Astrocyte (in vitro differentiated cells and primary cell): Measurements from ENCODE around the gene PRKG1. TPM values are rescaled to one million over a fixed set of nuclear protein-coding genes. Genes with fewer than 3 reads are reported as not detected.

ENCODE experiments used
- DNase-seq: peaks from one replicate; pipeline ENCODE4 v3.0.0-alpha.2; 2010; ENCODE audit warnings: low read depth
- FAIRE-seq: peaks from 2 replicates; lab custom pipeline; 2011; peaks lifted over from hg19 to GRCh38; lab: Jason Lieb, UNC
- H2AFZ ChIP-seq: 2 replicates; pipeline ENCODE4 v1.6.0; 2012; ENCODE audit warnings: low read depth, low read length, inconsistent platforms
- H3K27ac ChIP-seq: 2 replicates; pipeline ENCODE4 v1.5.1; 2011; ENCODE audit warnings: low read depth, low read length, inconsistent platforms
- H3K27me3 ChIP-seq: 2 replicates; pipeline ENCODE4 v1.6.0; 2011; ENCODE audit warnings: low read length, inconsistent platforms; ENCODE audit not compliant: insufficient read depth
- H3K36me3 ChIP-seq: 2 replicates; pipeline ENCODE4 v1.5.1; 2011; ENCODE audit warnings: low read length, inconsistent platforms; ENCODE audit not compliant: insufficient read depth
- H3K4me1 ChIP-seq: 2 replicates; pipeline ENCODE4 v1.5.1; 2011; ENCODE audit warnings: low read length, inconsistent platforms; ENCODE audit not compliant: insufficient read depth
- H3K4me2 ChIP-seq: 2 replicates; pipeline ENCODE4 v1.6.0; 2012; ENCODE audit warnings: low read length, inconsistent platforms
- H3K4me3 ChIP-seq: 2 replicates; pipeline ENCODE4 v1.5.1; 2011; ENCODE audit warnings: low read depth, mild to moderate bottlenecking, low read length, inconsistent platforms; ENCODE audit not compliant: insufficient read depth
- H3K79me2 ChIP-seq: 2 replicates; pipeline ENCODE4 v1.6.0; 2012; ENCODE audit warnings: mild to moderate bottlenecking, low read length, inconsistent platforms; ENCODE audit not compliant: insufficient read depth
- H3K9ac ChIP-seq: 2 replicates; pipeline ENCODE4 v1.6.0; 2012; ENCODE audit warnings: mild to moderate bottlenecking, low read length, inconsistent platforms
- H3K9me3 ChIP-seq: 2 replicates; pipeline ENCODE4 v1.5.1; 2012; ENCODE audit warnings: low read depth, mild to moderate bottlenecking, low read length, inconsistent platforms; ENCODE audit not compliant: insufficient read depth
- H4K20me1 ChIP-seq: 2 replicates; pipeline ENCODE4 v1.6.0; 2012; ENCODE audit warnings: low read length, inconsistent platforms; ENCODE audit not compliant: insufficient read depth
- H3K27ac Mint-ChIP-seq: one replicate; pipeline ENCODE4 v1.8.0; 2021; ENCODE audit warnings: mild to moderate bottlenecking, mixed read lengths; ENCODE audit not compliant: unreplicated experiment
- H3K27me3 Mint-ChIP-seq: one replicate; pipeline ENCODE4 v1.8.0; 2021; ENCODE audit warnings: low read depth, mixed read lengths; ENCODE audit not compliant: unreplicated experiment
- H3K36me3 Mint-ChIP-seq: one replicate; pipeline ENCODE4 v1.8.0; 2021; ENCODE audit warnings: low read depth, mixed read lengths; ENCODE audit not compliant: unreplicated experiment
- H3K4me1 Mint-ChIP-seq: one replicate; pipeline ENCODE4 v1.8.0; 2021; ENCODE audit warnings: low read depth, mixed read lengths; ENCODE audit not compliant: unreplicated experiment
- H3K4me3 Mint-ChIP-seq: one replicate; pipeline ENCODE4 v1.8.0; 2021; ENCODE audit warnings: mild to moderate bottlenecking, moderate library complexity, mixed read lengths; ENCODE audit not compliant: unreplicated experiment
- H3K9me3 Mint-ChIP-seq: one replicate; pipeline ENCODE4 v1.8.0; 2021; ENCODE audit warnings: mild to moderate bottlenecking, mixed read lengths; ENCODE audit not compliant: unreplicated experiment
- CTCF ChIP-seq: IDR thresholded peaks from 2 replicates; pipeline ENCODE4 v1.5.1; 2011; ENCODE audit warnings: low read depth, mild to moderate bottlenecking, inconsistent platforms, low read length, moderate library complexity; ENCODE audit not compliant: insufficient read depth
- EZH2 ChIP-seq: IDR thresholded peaks from 2 replicates; pipeline ENCODE4 v1.6.1; 2012; ENCODE audit warnings: mild to moderate bottlenecking, low read length, inconsistent platforms; ENCODE audit not compliant: insufficient read depth
- total RNA-seq: library from RNA; stranded (reverse); gene quantifications from 2 replicates; pipeline ENCODE4 v1.2.1, GENCODE V29; 2021

PRKG1 gene
- total RNA-seq, 1 donor from 2014 or later, result 3.1 TPM

- Histone ChIP-seq H3K79me2 (no peaks in the 10 kb centered on the region), H3K9me3 (no peaks in the 10 kb centered on the region), H3K27me3 (no peaks in the 10 kb centered on the region), H3K9ac (no peak overlapping the region), H2AFZ (no peak overlapping the region), H3K4me1 (no peaks in the 10 kb centered on the region), H3K4me2 (no peak overlapping the region), H3K36me3 (no peaks in the 10 kb centered on the region), H3K4me3 (no peak overlapping the region), H4K20me1 (no peaks in the 10 kb centered on the region), H3K27ac (no peak overlapping the region)
- no peaks in the 10 kb centered on the region for H3K4me1 Mint-ChIP-seq
- H3K27me3 Mint-ChIP-seq, result no peaks in the 10 kb centered on the region
- no peak for TF ChIP-seq EZH2
- no peak for TF ChIP-seq CTCF
- H3K4me3 Mint-ChIP-seq, result no peak overlapping the region
- FAIRE-seq (no peak), DNase-seq (no peak)
- no peaks in the 10 kb centered on the region for H3K9me3 Mint-ChIP-seq
- no peaks in the 10 kb centered on the region for H3K36me3 Mint-ChIP-seq
- H3K27ac Mint-ChIP-seq, result no peak overlapping the region
These were observed 211.3 kb downstream of the PRKG1 start for GRCh38 chr10:51285601-51286000.

- Mint-ChIP-seq H3K36me3 (no peaks in the 10 kb centered on the region), H3K9me3 (no peaks in the 10 kb centered on the region)
These were observed 214.2 kb downstream of the PRKG1 start for GRCh38 chr10:51288511-51288910.

More at GRCh38 chr10:51288511-51288910, 214.2 kb downstream of the PRKG1 start:
- H3K27ac ChIP-seq, result no peak overlapping the region
- H3K4me2 ChIP-seq, result no peak overlapping the region
- no peak for TF ChIP-seq CTCF
- no peak for TF ChIP-seq EZH2
- H3K4me1 ChIP-seq, result no peaks in the 10 kb centered on the region
- no peak overlapping the region for H3K4me3 ChIP-seq
- H3K4me3 Mint-ChIP-seq, result no peak overlapping the region
- no peaks in the 10 kb centered on the region for H3K79me2 ChIP-seq
- no peak overlapping the region for H3K27ac Mint-ChIP-seq
- no peak overlapping the region for H3K9ac ChIP-seq
- no peaks in the 10 kb centered on the region for H3K27me3 ChIP-seq
- H2AFZ ChIP-seq, result no peak overlapping the region
- H3K9me3 ChIP-seq, result no peaks in the 10 kb centered on the region
- FAIRE-seq (no peak), DNase-seq (peak; percentile 55)
- H4K20me1 ChIP-seq, result no peaks in the 10 kb centered on the region
- H3K36me3 ChIP-seq, result no peaks in the 10 kb centered on the region
- H3K27me3 Mint-ChIP-seq, result no peaks in the 10 kb centered on the region
- H3K4me1 Mint-ChIP-seq, result no peaks in the 10 kb centered on the region
